Right ventricle myocardium inferior (tissue), 1 donor: ENCODE measurements around the gene PCK2. TPM values are rescaled to one million over a fixed set of nuclear protein-coding genes. Genes with fewer than 3 reads are reported as not detected.

Experiments
- ATAC-seq: fragments of 200-7000 bp; cut with Tn5 transposase; one replicate; pipeline ENCODE4 v1.9.1; 2020; ENCODE audit warnings: mild to moderate bottlenecking, moderate library complexity
- DNase-seq: peaks from one replicate; pipeline ENCODE4 v3.0.0; 2021; ENCODE audit errors: missing footprints
- intact Hi-C: fragments of 100-400 bp; cut with DNase I; formaldehyde crosslinking; loops from one replicate; pipeline ENCODE4 v1.11.0; 2022
- total RNA-seq: library from RNA; stranded (reverse); fragmentation: NEBNext Ultra II Directional; extraction: Animal tissue kit (Norgen Biotek cat#: 25700); gene quantifications from one replicate; pipeline ENCODE4 v1.2.1, GENCODE V29; 2021
- donor health status: DM: no; HTN: yes; CAD: no; lungs with severe emphysema.

Gene PCK2
- total RNA-seq, 1 donor from 2014 or later, result 4.3 TPM

GRCh38 chr14:24106672-24107271 is 12.7 kb downstream of the PCK2 start:
- ATAC-seq, result no peak
- DNase-seq, result no peak
- intact Hi-C loops, result loop anchor here (5.0 kb wide), 1 partner anchor 49 kb away; no protein-coding TSS in a partner anchor

GRCh38 chr14:24108336-24108874 is 14.3 kb downstream of the PCK2 start:
- ATAC-seq (no peak), DNase-seq (no peak)
- intact Hi-C loops, result loop anchor here (2.0 to 5.0 kb wide), 2 partner anchors 16 to 51 kb away; no protein-coding TSS in a partner anchor

GRCh38 chr14:24110060-24110459 is 15.9 kb downstream of the PCK2 start:
- intact Hi-C loops, result no loop called here
- DNase-seq, result no peak
- no peak for ATAC-seq

GRCh38 chr14:24110523-24110922 is 16.4 kb downstream of the PCK2 start:
- intact Hi-C loops, result no loop called here
- ATAC-seq, result no peak
- no peak for DNase-seq

GRCh38 chr14:24113379-24113800 is 19.3 kb downstream of the PCK2 start:
- intact Hi-C loops, result no loop called here
- no peak for DNase-seq
- ATAC-seq, result no peak

GRCh38 chr14:24113801-24114531 is 19.9 kb downstream of the PCK2 start:
- peak; percentile 53 for ATAC-seq
- intact Hi-C loops, result loop anchor here (1.0 kb wide), 3 partner anchors 17 to 47 kb away; partner anchors contain the start of genes IRF9 and RNF31

GRCh38 chr14:24114532-24115421 is 20.7 kb downstream of the PCK2 start, which contains the start of the genes DCAF11 and NRL:
TSS of gene DCAF11 (plus strand) at chr14:24114777. CDS start at chr14:24115595, 818 bp downstream.
TSS of gene NRL (minus strand) at chr14:24114949. CDS start at chr14:24082848, 32,101 bp downstream.
- ATAC-seq (peak; percentile 96), DNase-seq (peak; percentile 99)
- intact Hi-C loops, result loop anchor here (1.0 to 5.0 kb wide), 4 partner anchors 17 to 1187 kb away; partner anchors contain the start of genes IRF9, PRMT5 and RNF31

More at GRCh38 chr14:24113801-24114531, 19.9 kb downstream of the PCK2 start:
- peak; percentile 89 for DNase-seq

- intact Hi-C loops, result loop anchor here (5.0 kb wide), 1 partner anchor 1188 kb away; the partner anchor contains the start of gene PRMT5
- no peak for DNase-seq
- no peak for ATAC-seq
Observed at GRCh38 chr14:24115422-24116127, 21.5 kb downstream of the PCK2 start.

GRCh38 chr14:24116128-24116814 is 22.2 kb downstream of the PCK2 start:
- DNase-seq, result no peak
- ATAC-seq, result no peak
- intact Hi-C loops, result loop anchor here (5.0 kb wide), 1 partner anchor 1189 kb away; the partner anchor contains the start of gene PRMT5

GRCh38 chr14:24117179-24117578 is 23.1 kb downstream of the PCK2 start:
- intact Hi-C loops, result loop anchor here (5.0 kb wide), 1 partner anchor 1190 kb away; the partner anchor contains the start of gene PRMT5
- ATAC-seq (no peak), DNase-seq (no peak)

- ATAC-seq, result no peak
- intact Hi-C loops, result loop anchor here (5.0 kb wide), 1 partner anchor 1192 kb away; the partner anchor contains the start of gene PRMT5
- no peak for DNase-seq
Observed at GRCh38 chr14:24119691-24120090, 25.6 kb downstream of the PCK2 start.

GRCh38 chr14:24121210-24121609 is 27.1 kb downstream of the PCK2 start:
- intact Hi-C loops, result no loop called here
- ATAC-seq (no peak), DNase-seq (no peak)

GRCh38 chr14:24122416-24122815 is 28.3 kb downstream of the PCK2 start:
- no peak for DNase-seq
- no peak for ATAC-seq
- intact Hi-C loops, result no loop called here

- DNase-seq (no peak), ATAC-seq (peak; percentile 29)
- intact Hi-C loops, result no loop called here
Observed at GRCh38 chr14:24122898-24123297, 28.8 kb downstream of the PCK2 start.

- DNase-seq (no peak), ATAC-seq (no peak)
Observed at GRCh38 chr14:24123424-24124417, 29.6 kb downstream of the PCK2 start.

GRCh38 chr14:24126939-24127338 is 32.8 kb downstream of the PCK2 start:
- intact Hi-C loops, result no loop called here
- DNase-seq, result no peak
- no peak for ATAC-seq

More at GRCh38 chr14:24123424-24124417, 29.6 kb downstream of the PCK2 start:
- intact Hi-C loops, result no loop called here
